Activated CD4-positive, alpha-beta T cell treated with anti-CD3 and anti-CD28 coated beads for 48 hours (primary cell): ENCODE results near the gene UXS1.

Experiments
- DNase-seq: peaks from one replicate; pipeline ENCODE4 v3.0.0-alpha.2; 2020

The UXS1 gene

GRCh38 chr2:106187273-106187891 lies 6.7 kb downstream of the UXS1 start:
- no peak for DNase-seq

GRCh38 chr2:106185475-106186184 lies 8.5 kb downstream of the UXS1 start:
- no peak for DNase-seq

DNA sequence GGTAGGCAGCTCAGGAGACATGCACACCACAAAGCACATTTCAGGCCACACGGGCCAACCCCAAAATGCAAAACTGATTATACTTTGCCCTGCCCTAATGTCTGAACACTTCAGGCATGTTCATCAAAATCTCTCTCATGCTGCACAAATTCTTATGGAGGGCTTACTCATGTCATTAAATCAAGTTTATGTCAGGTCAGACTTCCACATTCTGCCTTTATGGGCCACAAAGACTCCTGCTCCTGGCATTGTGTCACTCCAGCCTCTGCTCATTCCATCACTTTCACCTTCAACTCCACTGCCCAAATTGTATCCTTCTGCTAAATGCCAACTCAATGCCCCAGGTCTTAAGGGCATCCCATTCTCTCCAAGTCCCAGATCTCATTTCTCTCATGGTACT lies 9.2 kb downstream of the UXS1 start:
- DNase-seq: no peak

DNA sequence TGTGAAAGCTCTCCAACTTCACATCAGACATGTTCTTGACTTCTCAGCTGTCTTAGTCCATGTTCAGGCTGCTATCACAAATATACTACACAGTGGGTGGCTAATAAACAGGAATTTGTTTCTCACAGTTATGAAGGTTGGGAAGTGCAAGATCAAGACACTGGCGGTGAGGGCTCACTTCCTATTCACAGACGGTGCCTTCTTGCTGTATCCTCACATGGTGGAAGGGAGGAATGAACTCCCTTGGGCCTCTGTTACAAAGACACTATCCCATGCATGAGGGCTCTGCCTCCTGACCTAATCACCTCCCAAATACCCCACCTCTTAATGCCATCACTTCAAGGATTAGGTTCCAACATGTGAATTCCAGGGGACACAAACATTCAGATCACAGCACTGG lies 9.7 kb downstream of the UXS1 start:
- DNase-seq: no peak

- DNase-seq: no peak
Observed at GRCh38 chr2:106183101-106183696, 10.9 kb downstream of the UXS1 start.

GRCh38 chr2:106181064-106181463 lies 13.0 kb downstream of the UXS1 start:
- no peak for DNase-seq

GRCh38 chr2:106180602-106181001 lies 13.5 kb downstream of the UXS1 start:
- no peak for DNase-seq

- no peak for DNase-seq
Observed at GRCh38 chr2:106178716-106179115, 15.4 kb downstream of the UXS1 start.

DNA sequence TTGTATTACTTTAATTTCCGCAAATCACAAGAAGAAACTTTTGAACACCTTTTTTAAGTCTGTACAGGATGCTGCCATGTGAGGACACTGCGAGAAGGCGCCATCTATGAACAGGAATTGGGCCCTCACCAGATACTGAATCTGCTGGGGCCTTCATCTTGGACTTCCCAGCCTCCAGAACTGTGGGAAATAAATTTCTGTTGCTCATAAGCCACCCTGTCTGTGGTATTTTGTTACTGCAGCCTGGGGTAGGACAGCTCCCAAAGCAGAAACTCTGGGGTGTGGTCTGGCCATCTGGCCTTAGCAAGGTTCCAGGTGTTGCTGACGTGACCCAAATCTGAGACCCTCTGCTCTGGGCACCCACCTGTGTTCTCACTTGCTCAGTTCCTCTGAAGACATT lies 16.5 kb downstream of the UXS1 start:
- no peak for DNase-seq

DNA sequence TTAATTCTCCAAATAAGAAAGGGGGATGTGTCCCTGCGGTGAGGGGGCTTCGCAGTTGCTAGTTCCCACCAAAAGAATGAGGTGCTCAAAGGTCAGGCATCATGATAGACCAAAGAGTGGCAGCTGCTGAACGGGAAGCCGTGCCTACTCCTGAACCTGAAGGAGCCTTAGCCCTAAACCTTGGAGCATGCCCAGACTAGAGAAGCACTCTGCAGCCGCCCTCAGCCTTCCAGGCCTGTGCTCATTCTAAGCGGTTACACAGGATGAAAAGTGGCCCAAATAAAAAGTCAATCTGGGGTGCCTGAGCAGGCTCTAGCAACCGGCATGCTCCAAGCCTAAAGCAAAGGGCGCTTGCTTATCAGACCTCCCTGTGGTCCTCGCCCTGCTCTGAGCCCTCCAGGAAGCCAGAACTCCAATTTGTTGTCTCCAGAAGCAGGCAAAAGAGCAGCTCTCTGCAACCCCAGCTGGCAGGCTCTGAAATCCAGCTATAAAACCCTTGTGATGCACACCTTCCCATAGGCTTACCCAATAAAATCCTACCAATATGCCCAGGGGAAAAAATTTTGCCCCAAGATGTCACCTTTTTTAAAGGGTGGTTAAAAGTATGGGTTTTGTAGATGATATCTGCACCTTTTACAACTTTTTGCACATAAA lies 17.5 kb downstream of the UXS1 start:
- DNase-seq: no peak

DNA sequence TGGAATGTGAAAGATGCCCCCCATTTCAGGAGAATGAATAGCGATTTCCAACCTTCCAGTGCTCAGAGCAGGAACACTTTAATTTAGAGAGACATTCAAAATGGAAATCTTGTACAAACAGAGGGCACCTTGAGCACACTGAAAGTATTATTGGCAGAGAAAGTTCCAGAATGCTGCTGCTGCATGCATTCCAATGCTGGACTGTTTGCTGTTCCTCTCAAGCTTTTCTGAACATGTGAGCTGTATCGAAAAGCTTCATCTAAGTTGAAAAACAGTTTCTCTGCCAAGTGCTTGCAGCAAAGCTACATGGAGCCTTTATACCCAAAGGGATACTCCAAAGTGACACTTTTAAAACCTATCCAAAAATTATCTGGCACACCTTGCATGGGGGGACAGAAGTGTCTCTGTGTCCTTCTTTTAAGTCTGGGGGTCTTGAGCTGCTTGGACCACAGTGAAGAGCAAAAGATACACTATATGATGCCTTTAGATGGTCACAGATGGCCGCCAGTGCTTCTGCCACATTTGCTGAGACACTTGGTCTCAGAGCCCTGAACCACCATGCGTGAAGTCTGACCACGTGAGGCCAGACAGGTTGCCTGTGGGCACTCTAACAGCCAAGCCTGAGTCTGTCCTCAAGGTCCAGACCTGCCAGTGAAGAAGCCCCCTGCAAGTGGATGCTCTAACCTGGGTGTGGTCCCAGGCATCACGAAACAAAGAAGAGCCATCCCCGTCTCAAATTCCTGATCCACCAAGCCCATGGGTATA lies 18.8 kb downstream of the UXS1 start:
- no peak for DNase-seq

- DNase-seq: no peak
Observed at GRCh38 chr2:106174056-106174455, 20.0 kb downstream of the UXS1 start.

GRCh38 chr2:106172649-106173048 lies 21.5 kb downstream of the UXS1 start:
- no peak for DNase-seq

GRCh38 chr2:106168657-106169056 lies 25.4 kb downstream of the UXS1 start:
- DNase-seq: no peak

GRCh38 chr2:106167067-106167466 lies 27.0 kb downstream of the UXS1 start:
- DNase-seq: no peak

- DNase-seq: no peak
Observed at GRCh38 chr2:106165561-106165960, 28.5 kb downstream of the UXS1 start.

DNA sequence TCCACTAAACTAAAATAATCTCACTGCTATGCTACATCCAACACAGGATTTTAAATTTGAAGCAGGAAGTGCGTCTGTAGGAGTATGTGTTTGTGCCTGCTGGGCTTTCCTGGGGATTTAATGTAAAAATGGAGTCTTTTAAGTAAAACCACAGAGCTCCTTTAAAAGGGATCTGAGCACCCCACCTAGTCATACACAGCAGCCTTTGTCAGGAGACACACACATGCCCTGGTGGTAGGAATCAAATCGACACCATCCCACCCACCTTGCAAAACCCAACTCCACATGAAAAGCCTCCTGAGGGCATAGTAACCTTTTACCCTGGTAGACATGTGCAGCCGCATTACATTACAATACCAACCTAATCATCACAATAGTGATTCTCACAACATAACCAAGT lies 29.1 kb downstream of the UXS1 start:
- peak; percentile 28 for DNase-seq

- no peak for DNase-seq
Observed at GRCh38 chr2:106163948-106164545, 30.1 kb downstream of the UXS1 start.

DNA sequence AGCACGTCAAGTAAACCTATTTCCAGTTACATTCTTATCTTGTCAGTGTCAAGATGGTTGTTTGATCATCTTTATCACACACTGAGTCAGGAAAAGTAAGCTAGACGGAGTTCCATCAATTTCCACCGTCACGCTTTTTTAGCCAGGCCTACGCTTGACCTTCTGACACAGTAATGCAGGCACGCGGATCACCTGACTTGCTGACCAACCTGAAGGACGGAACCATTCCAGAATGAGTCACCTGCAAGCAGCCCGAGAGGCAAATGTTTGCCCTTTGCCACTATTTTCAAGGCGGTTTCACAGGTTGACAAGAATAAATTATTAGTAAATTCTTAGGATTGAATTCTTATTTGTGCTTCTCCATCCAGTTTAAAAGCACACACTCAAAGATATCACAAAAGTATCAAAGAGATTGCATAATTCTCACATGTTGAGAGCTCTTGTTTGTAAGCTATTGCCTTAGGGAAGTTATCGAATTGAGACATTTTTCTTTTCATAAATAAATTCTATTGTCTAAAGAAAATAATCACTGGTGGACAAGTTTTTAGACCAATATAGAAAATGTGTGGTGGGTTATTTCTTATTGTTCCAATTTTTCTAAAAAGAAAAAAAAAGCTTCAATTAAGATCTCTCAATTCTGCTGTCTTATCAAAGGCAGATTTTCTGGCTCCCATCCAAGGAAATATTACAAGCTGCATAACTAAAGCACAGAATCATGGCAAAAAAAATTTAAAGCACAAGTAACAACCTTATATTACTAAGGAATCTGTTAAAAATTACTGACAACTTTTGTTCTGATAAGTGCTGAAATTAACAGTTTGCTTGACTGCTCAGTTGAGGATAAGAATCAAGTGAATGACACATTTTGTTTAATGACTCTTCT lies 31.9 kb downstream of the UXS1 start:
- no peak for DNase-seq

DNA sequence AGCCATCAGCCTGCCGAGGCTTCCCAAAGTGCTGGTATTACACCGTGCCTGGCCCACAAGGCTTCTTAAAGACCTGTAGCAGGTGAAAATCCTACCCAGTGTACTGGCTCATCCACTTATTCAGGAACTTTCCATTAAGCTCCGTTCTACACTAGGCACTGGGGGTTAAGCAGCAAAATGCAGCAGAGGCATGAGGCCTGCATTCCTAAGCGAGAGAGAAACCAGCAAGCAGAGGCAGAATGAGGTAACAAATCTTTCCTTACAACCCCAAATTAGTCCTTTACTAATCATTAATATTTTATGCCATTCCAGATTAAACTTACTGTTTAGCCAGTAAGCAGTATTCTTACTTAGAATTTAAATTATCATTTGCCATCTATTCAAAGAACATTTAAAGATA lies 32.8 kb downstream of the UXS1 start:
- no peak for DNase-seq

GRCh38 chr2:106160786-106161261 lies 33.3 kb downstream of the UXS1 start:
- DNase-seq: peak; percentile 62
